Endothelial cell of umbilical vein (primary cell): Measurements from ENCODE around the gene KCNQ2. TPM values are rescaled to one million over a fixed set of nuclear protein-coding genes. Genes with fewer than 3 reads are reported as not detected.
"Not testable (repeated sequence)": the region's sequence is repeated elsewhere in the genome, so short reads cannot be mapped to it uniquely, and the experiment has no call there.

Experiments used
- BruUV-seq: library from RNA; stranded (reverse); fragments of 400-500 nt; replicated peaks from 2 replicates; lab custom pipeline; 2021; lab: Mats Ljungman, UMichigan
- CTCF ChIA-PET: fragments of 300-600, 350-600 bp; sonication (Branson Sonifier 250); formaldehyde crosslinking; loops from one replicate; lab custom pipeline; 2021; ENCODE audit warnings: antibody characterized with exemption, inconsistent platforms; lab: Charles Lee
- POLR2A ChIA-PET: fragments of 300-600, 350-600 bp; sonication (Branson Sonifier 250); formaldehyde crosslinking; loops from one replicate; lab custom pipeline; 2021; ENCODE audit warnings: antibody characterized with exemption, inconsistent platforms; lab: Charles Lee
- DNase-seq: peaks from one replicate; pipeline ENCODE4 v3.0.0-alpha.2; 2011; ENCODE audit warnings: low read depth, low spot score
- FAIRE-seq: peaks from 2 replicates; lab custom pipeline; 2011; peaks lifted over from hg19 to GRCh38; lab: Jason Lieb, UNC
- H2AFZ ChIP-seq: 2 replicates; pipeline ENCODE4 v1.6.0; 2012; ENCODE audit warnings: low read depth, low read length, control low read depth, inconsistent platforms
- H3K27ac ChIP-seq: 2 replicates; pipeline ENCODE4 v1.5.1; 2011; ENCODE audit warnings: low read depth, mild to moderate bottlenecking, control low read depth, low read length, moderate library complexity; ENCODE audit not compliant: insufficient read depth
- H3K27me3 ChIP-seq, 2 experiments: 2 replicates each; pipeline versions ENCODE4 v1.6.0 to v1.6.1; 2011; ENCODE audit warnings: low read length in 2 of 2, mixed read lengths in 1 of 2; ENCODE audit not compliant: control insufficient read depth in 2 of 2, insufficient read depth in 2 of 2
- H3K36me3 ChIP-seq, 2 experiments: 2 replicates in 1 of 2; 3 replicates in 1 of 2; pipeline ENCODE4 v1.5.1; 2011; ENCODE audit warnings: low read length in 2 of 2, mild to moderate bottlenecking in 1 of 2, moderate library complexity in 1 of 2; ENCODE audit not compliant: control insufficient read depth in 2 of 2, insufficient read depth in 2 of 2; ENCODE audit errors: extremely low read depth in 1 of 2
- H3K4me1 ChIP-seq: 3 replicates; pipeline ENCODE4 v1.5.1; 2011; ENCODE audit warnings: mild to moderate bottlenecking, low read length; ENCODE audit not compliant: control insufficient read depth, insufficient read depth; ENCODE audit errors: extremely low read depth
- H3K4me2 ChIP-seq: 2 replicates; pipeline ENCODE4 v1.6.1; 2011; ENCODE audit warnings: low read length, control low read depth, mixed read lengths; ENCODE audit not compliant: insufficient read depth
- H3K4me3 ChIP-seq, 3 experiments: fragments of 200-600 bp in 1 of 3; sonication (generic), shearing (Covaris generic) in 1 of 3; replicated peaks in 1 of 3; 2 replicates each; pipeline ENCODE4 v1.5.1; 2011 to 2016; ENCODE audit warnings: control low read depth in 3 of 3, low read length in 3 of 3, mild to moderate bottlenecking in 2 of 3, inconsistent platforms in 1 of 3, low read depth in 1 of 3, moderate library complexity in 1 of 3; ENCODE audit not compliant: insufficient read depth in 1 of 3
- H3K79me2 ChIP-seq: 2 replicates; pipeline ENCODE4 v1.6.0; 2012; ENCODE audit warnings: low read length, inconsistent platforms; ENCODE audit not compliant: control insufficient read depth, insufficient read depth
- H3K9ac ChIP-seq: replicated peaks from 2 replicates; pipeline ENCODE3; 2011; ENCODE audit warnings: low read length, control low read depth; ENCODE audit not compliant: insufficient read depth; ENCODE audit errors: extremely low read depth
- H3K9me1 ChIP-seq: replicated peaks from 3 replicates; pipeline ENCODE4 v1.6.0; 2011; ENCODE audit warnings: mild to moderate bottlenecking, low read length; ENCODE audit not compliant: control insufficient read depth, insufficient read depth; ENCODE audit errors: extremely low read depth
- H3K9me3 ChIP-seq: replicated peaks from 2 replicates; pipeline ENCODE4 v1.5.1; 2012; ENCODE audit warnings: low read length, inconsistent platforms; ENCODE audit not compliant: control insufficient read depth, insufficient read depth
- H4K20me1 ChIP-seq: replicated peaks from 2 replicates; pipeline ENCODE3; 2011; ENCODE audit warnings: mild to moderate bottlenecking, low read length; ENCODE audit not compliant: control insufficient read depth, insufficient read depth; ENCODE audit errors: extremely low read depth
- EZH2 ChIP-seq: IDR thresholded peaks from 2 replicates; pipeline ENCODE4 v1.6.1; 2012; ENCODE audit warnings: borderline replicate concordance, low read depth, mild to moderate bottlenecking, moderate library complexity, low read length, inconsistent platforms; ENCODE audit not compliant: severe bottlenecking
- FOS ChIP-seq: IDR thresholded peaks from 2 replicates; pipeline ENCODE4 v1.6.1; 2011; ENCODE audit warnings: mild to moderate bottlenecking, low read length, moderate library complexity, borderline replicate concordance; ENCODE audit not compliant: insufficient read depth
- GATA2 ChIP-seq: IDR thresholded peaks from 2 replicates; pipeline ENCODE4 v1.7.0; 2011; ENCODE audit warnings: low read depth, mild to moderate bottlenecking, moderate library complexity, mixed read lengths, low read length; ENCODE audit not compliant: insufficient read length, insufficient read depth
- JUN ChIP-seq: IDR thresholded peaks from 2 replicates; pipeline ENCODE4 v1.6.1; 2011; ENCODE audit warnings: borderline replicate concordance, low read depth; ENCODE audit not compliant: insufficient read length, insufficient read depth
- MYC ChIP-seq: IDR thresholded peaks from one replicate; pipeline ENCODE4 v1.6.1; 2011; ENCODE audit warnings: mild to moderate bottlenecking, low read depth, low read length
- POLR2A ChIP-seq: IDR thresholded peaks from 2 replicates; pipeline ENCODE4 v1.6.1; 2012; ENCODE audit warnings: low read depth, mild to moderate bottlenecking, control low read depth, low read length
- POLR2AphosphoS5 ChIP-seq: IDR thresholded peaks from 2 replicates; pipeline ENCODE4 v1.6.1; 2012; ENCODE audit warnings: low read depth, mild to moderate bottlenecking, control low read depth, low read length, moderate library complexity; ENCODE audit not compliant: insufficient read depth
- dilution Hi-C: fragments of 300-500 bp; cut with MboI; formaldehyde crosslinking; loops from one replicate; pipeline ENCODE4 v1.15.0; 2019; ENCODE audit warnings: low sequenced_read_pairs; ENCODE audit not compliant: extremely low pct_ligation_motif_present
- intact Hi-C: fragments of 100-400 bp; cut with micrococcal nuclease; formaldehyde crosslinking; loops from one replicate; pipeline ENCODE4 v1.10.0; 2022
- polyA plus RNA-seq, 4 experiments: library from polyadenylated mRNA; depleted of rRNA in 3 of 4; stranded (reverse) in 3 of 4; unstranded in 1 of 4; fragments of >200 nt; gene quantifications; 2 replicates each; pipeline versions ENCODE4 v1.2.1 to v1.2.3, GENCODE V29; 2011 to 2012; ENCODE audit warnings: missing spikeins in 1 of 4
- total RNA-seq: library from RNA; stranded (reverse); gene quantifications from 2 replicates; pipeline ENCODE4 v1.2.3, GENCODE V29; 2021
- TF ChIP-seq, protein P1 (sequence below), 2 donors: IDR thresholded peaks; 1 replicate in 1 of 2; 2 replicates in 1 of 2; pipeline ENCODE4 v1.5.1; 2011; ENCODE audit warnings: low read length in 2 of 2, mild to moderate bottlenecking in 2 of 2, moderate library complexity in 2 of 2, control low read depth in 1 of 2, inconsistent platforms in 1 of 2, low read depth in 1 of 2; ENCODE audit not compliant: insufficient read depth in 1 of 2; ENCODE audit errors: extremely low read depth in 1 of 2
- TF ChIP-seq, protein P2 (sequence below): IDR thresholded peaks from 2 replicates; pipeline ENCODE4 v1.6.1; 2011; ENCODE audit not compliant: insufficient read depth, insufficient read length

The KCNQ2 gene
- total and polyA plus RNA-seq, 2 donors (not counting 3 experiments of a cell fraction or from before 2014, with no cell fraction given): not detected

DNA sequence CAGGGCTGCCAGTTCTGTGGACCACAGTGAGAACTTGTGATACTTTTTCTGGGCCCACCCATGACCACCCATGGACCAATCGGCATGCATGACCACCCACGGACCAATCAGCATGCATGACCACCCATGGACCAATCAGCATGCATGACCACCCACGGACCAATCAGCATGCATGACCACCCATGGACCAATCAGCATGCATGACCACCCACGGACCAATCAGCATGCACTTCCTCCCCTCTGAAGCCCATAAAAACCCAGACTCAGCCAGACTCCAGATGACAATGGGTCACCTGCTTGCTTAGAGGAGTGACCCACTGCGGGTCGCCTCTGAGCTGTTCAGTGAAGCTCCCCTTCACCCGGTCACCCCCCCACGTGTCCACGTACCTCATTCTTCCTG, 92.6 kb downstream of the KCNQ2 start:
- H3K4me2 ChIP-seq, H3K4me1 ChIP-seq, H2AFZ ChIP-seq, H3K9me1 ChIP-seq, H3K9me3 ChIP-seq, intact Hi-C loops, FAIRE-seq, H3K79me2 ChIP-seq, H3K9ac ChIP-seq, H3K27ac ChIP-seq, DNase-seq, H4K20me1 ChIP-seq, BruUV-seq, POLR2A ChIA-PET, H3K4me3 ChIP-seq, H3K27me3 ChIP-seq, dilution Hi-C loops, H3K36me3 ChIP-seq: not testable (repeated sequence)
- CTCF ChIA-PET: interaction anchor here (2.6 to 6.0 kb wide), 3 partner anchors 70 to 155 kb away, joined by 7 to 267 read pairs (median 94); no protein-coding TSS in a partner anchor

DNA sequence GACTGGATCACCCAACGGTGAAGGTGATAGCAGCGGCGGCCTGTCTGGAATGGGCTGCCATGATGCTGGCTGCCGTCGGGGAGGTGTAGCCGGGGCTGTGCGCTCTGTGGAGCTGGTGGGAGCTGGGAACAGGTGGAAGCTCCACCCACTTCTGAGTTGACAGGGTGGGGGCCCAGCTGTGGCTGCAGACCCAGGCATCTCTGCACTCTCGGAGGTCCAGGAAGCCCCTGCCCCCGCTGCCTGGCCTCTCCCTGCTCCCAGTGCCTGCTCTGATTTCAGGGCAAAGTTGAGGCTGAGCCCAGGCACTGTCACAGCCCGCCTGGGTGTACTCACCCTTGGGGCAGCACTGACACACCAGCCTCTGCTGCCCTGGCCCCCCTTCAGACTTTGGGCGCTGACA, 93.2 kb downstream of the KCNQ2 start:
- FAIRE-seq: no peak

More for the DNA sequence above, 93.2 kb downstream of the KCNQ2 start:
- TF ChIP-seq FOS: no peak
- TF ChIP-seq EZH2: no peak
- TF ChIP-seq, protein P1, sequence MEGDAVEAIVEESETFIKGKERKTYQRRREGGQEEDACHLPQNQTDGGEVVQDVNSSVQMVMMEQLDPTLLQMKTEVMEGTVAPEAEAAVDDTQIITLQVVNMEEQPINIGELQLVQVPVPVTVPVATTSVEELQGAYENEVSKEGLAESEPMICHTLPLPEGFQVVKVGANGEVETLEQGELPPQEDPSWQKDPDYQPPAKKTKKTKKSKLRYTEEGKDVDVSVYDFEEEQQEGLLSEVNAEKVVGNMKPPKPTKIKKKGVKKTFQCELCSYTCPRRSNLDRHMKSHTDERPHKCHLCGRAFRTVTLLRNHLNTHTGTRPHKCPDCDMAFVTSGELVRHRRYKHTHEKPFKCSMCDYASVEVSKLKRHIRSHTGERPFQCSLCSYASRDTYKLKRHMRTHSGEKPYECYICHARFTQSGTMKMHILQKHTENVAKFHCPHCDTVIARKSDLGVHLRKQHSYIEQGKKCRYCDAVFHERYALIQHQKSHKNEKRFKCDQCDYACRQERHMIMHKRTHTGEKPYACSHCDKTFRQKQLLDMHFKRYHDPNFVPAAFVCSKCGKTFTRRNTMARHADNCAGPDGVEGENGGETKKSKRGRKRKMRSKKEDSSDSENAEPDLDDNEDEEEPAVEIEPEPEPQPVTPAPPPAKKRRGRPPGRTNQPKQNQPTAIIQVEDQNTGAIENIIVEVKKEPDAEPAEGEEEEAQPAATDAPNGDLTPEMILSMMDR (IDR thresholded peaks at IDR 0.05; ENCODE audit: extremely low read depth in 1 of 2, insufficient read depth in 1 of 2, low read depth in 1 of 2, low read length in 2 of 2): no peak
- TF ChIP-seq GATA2: no peak
- TF ChIP-seq POLR2AphosphoS5: no peak
- no peak for TF ChIP-seq POLR2A
- no peak for TF ChIP-seq MYC
- TF ChIP-seq, protein P2, sequence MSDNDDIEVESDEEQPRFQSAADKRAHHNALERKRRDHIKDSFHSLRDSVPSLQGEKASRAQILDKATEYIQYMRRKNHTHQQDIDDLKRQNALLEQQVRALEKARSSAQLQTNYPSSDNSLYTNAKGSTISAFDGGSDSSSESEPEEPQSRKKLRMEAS: no peak
- no peak for TF ChIP-seq JUN
- no peak overlapping the region for H3K4me3 ChIP-seq
- H3K4me2 ChIP-seq: no peak overlapping the region
- H3K9ac ChIP-seq: no peak overlapping the region
- no peaks in the 10 kb centered on the region for H3K9me3 ChIP-seq
- no peak overlapping the region for H3K27ac ChIP-seq
- no peak for DNase-seq
- H3K27me3 ChIP-seq: peaks cover 0 to 3% of the 10 kb centered on the region in 2 experiments
- H3K36me3 ChIP-seq: no peaks in the 10 kb centered on the region
- no peak overlapping the region for H2AFZ ChIP-seq
- H3K79me2 ChIP-seq: no peaks in the 10 kb centered on the region
- BruUV-seq: no TSS peak
- intact Hi-C loops (no loop called here), dilution Hi-C loops (no loop called here)
- H4K20me1 ChIP-seq: no peaks in the 10 kb centered on the region
- ChIA-PET POLR2A (no interaction called here), CTCF (interaction anchor here (6.0 kb wide), 1 partner anchor 70 kb away, joined by 267 read pairs; no protein-coding TSS in a partner anchor)
- no peaks in the 10 kb centered on the region for H3K9me1 ChIP-seq
- no peaks in the 10 kb centered on the region for H3K4me1 ChIP-seq
